Panc1 (cell line): ENCODE results near the gene FAM174B. TPM values are rescaled to one million over a fixed set of nuclear protein-coding genes. Genes with fewer than 3 reads are reported as not detected.

ENCODE experiments used
- ATAC-seq: fragments of 200-7000 bp; cut with Tn5 transposase; 2 replicates; pipeline ENCODE4 v1.9.1; 2020; ENCODE audit warnings: mild to moderate bottlenecking, moderate library complexity
- BruUV-seq: library from RNA; stranded (reverse); fragments of 400-500 nt; replicated peaks from 2 replicates; lab custom pipeline; 2021; lab: Mats Ljungman, UMichigan
- CTCF ChIA-PET: fragments of 300-600 bp; sonication (Branson Sonifier 250); formaldehyde crosslinking; loops from one replicate; lab custom pipeline; 2022; ENCODE audit warnings: antibody characterized with exemption; lab: Charles Lee
- POLR2A ChIA-PET: fragments of 300-600 bp; sonication (Branson Sonifier 250); formaldehyde crosslinking; loops from one replicate; lab custom pipeline; 2022; ENCODE audit warnings: antibody characterized with exemption; lab: Charles Lee
- DNase-seq: peaks from one replicate; pipeline ENCODE4 v3.0.0-alpha.2; 2010; ENCODE audit warnings: low read depth, low spot score
- H3K27ac ChIP-seq: 2 replicates; pipeline ENCODE4 v1.5.1; 2011; ENCODE audit warnings: mild to moderate bottlenecking, low read length, inconsistent platforms
- H3K27me3 ChIP-seq: fragments of 200-500 bp; sonication (Bioruptor generic); 2 replicates; pipeline ENCODE4 v1.6.0; 2014; ENCODE audit warnings: low read length, inconsistent platforms; ENCODE audit not compliant: control insufficient read depth, insufficient read depth
- H3K36me3 ChIP-seq: fragments of 200-500 bp; sonication (Bioruptor generic); 2 replicates; pipeline ENCODE4 v1.5.1; 2014; ENCODE audit warnings: inconsistent platforms, mild to moderate bottlenecking, low read length, moderate library complexity; ENCODE audit not compliant: control insufficient read depth, insufficient read depth
- H3K4me1 ChIP-seq: 2 replicates; pipeline ENCODE4 v1.5.1; 2011; ENCODE audit warnings: inconsistent platforms, mild to moderate bottlenecking, low read length, moderate library complexity; ENCODE audit not compliant: control insufficient read depth, insufficient read depth
- H3K4me3 ChIP-seq, 2 experiments: 2 replicates each; pipeline ENCODE4 v1.5.1; 2011 to 2012; ENCODE audit warnings: low read depth in 2 of 2, low read length in 2 of 2, mild to moderate bottlenecking in 2 of 2, inconsistent platforms in 1 of 2, moderate library complexity in 1 of 2
- H3K9me3 ChIP-seq: fragments of 200-500 bp; sonication (Bioruptor generic); 2 replicates; pipeline ENCODE4 v1.5.1; 2014; ENCODE audit warnings: low read depth, mild to moderate bottlenecking, inconsistent platforms, low read length, moderate library complexity; ENCODE audit not compliant: control insufficient read depth, insufficient read depth
- CTCF ChIP-seq: fragments of 450-650 bp; IDR thresholded peaks from 2 replicates; pipeline ENCODE4 v1.5.1; 2017; ENCODE audit warnings: mild to moderate bottlenecking
- POLR2AphosphoS5 ChIP-seq: IDR thresholded peaks from 2 replicates; pipeline ENCODE4 v1.6.1; 2012; ENCODE audit warnings: mild to moderate bottlenecking, low read depth, low read length, moderate library complexity
- REST ChIP-seq, 2 experiments: IDR thresholded peaks; 2 replicates each; pipeline ENCODE4 v1.6.1; 2011 to 2012; ENCODE audit warnings: low read depth in 2 of 2, control low read depth in 1 of 2, low read length in 1 of 2, mild to moderate bottlenecking in 1 of 2, moderate library complexity in 1 of 2; ENCODE audit not compliant: insufficient read depth in 1 of 2
- SIN3A ChIP-seq: IDR thresholded peaks from 2 replicates; pipeline ENCODE4 v1.6.1; 2012; ENCODE audit warnings: low read depth, mild to moderate bottlenecking, low read length, moderate library complexity, borderline replicate concordance; ENCODE audit not compliant: insufficient read depth
- TCF7L2 ChIP-seq: IDR thresholded peaks from 2 replicates; pipeline ENCODE4 v1.6.1; 2011; ENCODE audit warnings: mild to moderate bottlenecking, low read depth, low read length, inconsistent platforms
- in situ Hi-C: cut with HindIII; loops from 2 replicates; pipeline ENCODE4 v1.10.0; 2016; ENCODE audit warnings: low sequenced_read_pairs, low pct_unique_long_range_greater_than_20kb
- intact Hi-C: fragments of 100-400 bp; cut with micrococcal nuclease; formaldehyde crosslinking; loops from one replicate; pipeline ENCODE4 v1.10.0; 2022; ENCODE audit not compliant: unreplicated experiment
- total RNA-seq: library from RNA; stranded (reverse); gene quantifications from one replicate; pipeline ENCODE4 v1.2.1, GENCODE V29; 2021; ENCODE audit not compliant: unreplicated experiment

The FAM174B gene
- total RNA-seq, 1 experiment from 2014 or later = 30.7 TPM

- DNase-seq = no peak
- BruUV-seq = no TSS peak
- no peaks in the 10 kb centered on the region for H3K36me3 ChIP-seq
- ChIA-PET CTCF (no interaction called here), POLR2A (no interaction called here)
- no peak overlapping the region for H3K27ac ChIP-seq
- TF ChIP-seq REST (IDR thresholded peaks at IDR 0.05; ENCODE audit: insufficient read depth in 1 of 2, low read depth in 2 of 2, low read length in 1 of 2) (no peak), TCF7L2 (no peak), CTCF (no peak), POLR2AphosphoS5 (no peak), SIN3A (no peak)
- in situ Hi-C loops (no loop called here), intact Hi-C loops (no loop called here)
- H3K4me1 ChIP-seq = peaks cover 7% of the 10 kb centered on the region
- no peak for ATAC-seq
- no peaks in the 10 kb centered on the region for H3K27me3 ChIP-seq
- no peak overlapping the region for H3K4me3 ChIP-seq
- no peaks in the 10 kb centered on the region for H3K9me3 ChIP-seq
Measured at GRCh38 chr15:92623435-92623834, 32.1 kb downstream of the FAM174B start.

DNA sequence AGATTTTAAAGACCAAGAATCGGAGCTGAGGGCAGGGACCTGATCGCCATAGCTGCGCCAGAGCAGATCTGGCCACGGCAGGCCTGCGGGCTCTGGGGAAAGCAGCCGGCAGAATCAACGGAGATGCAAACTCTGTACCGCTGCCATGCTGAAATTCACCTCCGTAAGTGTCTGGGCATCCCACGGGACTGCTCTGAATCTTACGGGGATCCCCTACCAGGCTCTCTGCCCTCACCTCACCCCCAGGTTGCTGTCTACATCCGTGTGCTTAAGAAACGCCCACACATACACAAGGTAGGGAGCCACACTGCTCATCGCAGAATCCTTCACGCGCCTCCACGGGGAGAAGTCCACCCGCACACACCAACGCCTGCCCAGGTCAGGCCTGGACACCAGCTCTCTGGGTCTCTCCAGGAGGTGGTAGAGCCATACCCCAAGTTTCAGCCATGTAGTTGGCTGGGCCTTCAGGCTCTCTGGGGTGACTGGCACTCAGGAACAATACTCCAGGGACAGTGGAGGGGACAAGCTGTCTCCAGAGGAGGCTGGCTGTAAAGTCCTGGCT, 33.5 kb downstream of the FAM174B start:
- Histone ChIP-seq H3K36me3 (no peaks in the 10 kb centered on the region), H3K27me3 (no peaks in the 10 kb centered on the region), H3K4me3 (no peak overlapping the region), H3K9me3 (no peaks in the 10 kb centered on the region), H3K27ac (no peak overlapping the region), H3K4me1 (peaks cover 21% of the 10 kb centered on the region)
- in situ Hi-C loops = no loop called here
- no TSS peak for BruUV-seq
- CTCF ChIA-PET = no interaction called here
- POLR2A ChIA-PET = no interaction called here
- ATAC-seq = peak; percentile 14; the same call in 1 of the 2 replicates
- no peak for DNase-seq
- TF ChIP-seq REST (IDR thresholded peaks at IDR 0.05; ENCODE audit: insufficient read depth in 1 of 2, low read depth in 2 of 2, low read length in 1 of 2) (no peak), CTCF (no peak), SIN3A (no peak), TCF7L2 (no peak), POLR2AphosphoS5 (no peak)
- intact Hi-C loops = no loop called here
